H1 (cell line): ENCODE measurements around the gene BCAS3. TPM values are rescaled to one million over a fixed set of nuclear protein-coding genes. Genes with fewer than 3 reads are reported as not detected.

Experiments used
- CTCF ChIA-PET: fragments of 300-600 bp; sonication (Branson Sonifier 250); formaldehyde crosslinking; loops from one replicate; lab custom pipeline; 2021; ENCODE audit not compliant: partially characterized antibody; lab: Charles Lee
- POLR2A ChIA-PET: fragments of 300-600 bp; sonication (Branson Sonifier 250); formaldehyde crosslinking; loops from one replicate; lab custom pipeline; 2021; ENCODE audit warnings: inconsistent platforms; ENCODE audit not compliant: partially characterized antibody; lab: Charles Lee
- DNase-seq, 2 experiments: peaks; one replicate each; pipeline versions ENCODE4 v3.0.0 to v3.0.0-alpha.2; 2010 to 2022; ENCODE audit warnings: low spot score in 2 of 2, low read depth in 1 of 2, mixed read lengths in 1 of 2
- FAIRE-seq: peaks from 2 replicates; lab custom pipeline; 2011; peaks lifted over from hg19 to GRCh38; lab: Jason Lieb, UNC
- H2AFZ ChIP-seq: 2 replicates; pipeline ENCODE4 v1.8.1; 2012; ENCODE audit warnings: low read length, inconsistent platforms
- H2AK5ac ChIP-seq: 2 replicates; pipeline ENCODE4 v1.6.1; 2013; ENCODE audit warnings: low read depth, low read length
- H2BK120ac ChIP-seq: replicated peaks from 2 replicates; pipeline ENCODE3; 2013; ENCODE audit warnings: low read depth, low read length, inconsistent platforms
- H2BK12ac ChIP-seq: 2 replicates; pipeline ENCODE4 v1.6.1; 2013; ENCODE audit warnings: low read depth, low read length
- H2BK15ac ChIP-seq: 2 replicates; pipeline ENCODE4 v1.6.1; 2013; ENCODE audit warnings: low read length
- H2BK20ac ChIP-seq: 2 replicates; pipeline ENCODE4 v1.6.1; 2013; ENCODE audit warnings: low read length
- H2BK5ac ChIP-seq: 2 replicates; pipeline ENCODE4 v1.6.1; 2013; ENCODE audit warnings: low read depth, low read length
- H3K14ac ChIP-seq: 2 replicates; pipeline ENCODE4 v1.6.1; 2013; ENCODE audit warnings: inconsistent platforms; ENCODE audit not compliant: insufficient read length
- H3K18ac ChIP-seq: 2 replicates; pipeline ENCODE4 v1.6.1; 2013; ENCODE audit warnings: low read length; ENCODE audit errors: extremely low read depth
- H3K23ac ChIP-seq: 2 replicates; pipeline ENCODE4 v1.6.1; 2013; ENCODE audit warnings: inconsistent platforms; ENCODE audit not compliant: insufficient read length
- H3K23me2 ChIP-seq: 2 replicates; pipeline ENCODE4 v1.6.1; 2013; ENCODE audit warnings: low read depth, low read length
- H3K27ac ChIP-seq: 2 replicates; pipeline ENCODE4 v1.6.1; 2011; ENCODE audit warnings: low read depth, low read length, inconsistent platforms
- H3K27me3 ChIP-seq, 4 experiments: replicated peaks in 1 of 4; 1 replicate in 1 of 4; 2 replicates in 3 of 4; pipeline versions ENCODE4 v1.6.1 to v1.8.1; 2011 to 2013; ENCODE audit warnings: low read length in 3 of 4, mild to moderate bottlenecking in 3 of 4, inconsistent platforms in 2 of 4, mixed read lengths in 2 of 4, moderate library complexity in 1 of 4; ENCODE audit not compliant: control insufficient read depth in 3 of 4, insufficient read depth in 3 of 4; ENCODE audit errors: extremely low read depth in 1 of 4
- H3K36me3 ChIP-seq, 4 experiments: 2 replicates each; pipeline versions ENCODE4 v1.6.1 to v1.8.1; 2011 to 2013; ENCODE audit warnings: mild to moderate bottlenecking in 4 of 4, low read length in 3 of 4, moderate library complexity in 2 of 4, control low read depth in 1 of 4, inconsistent platforms in 1 of 4; ENCODE audit not compliant: insufficient read depth in 4 of 4, control insufficient read depth in 2 of 4
- H3K4ac ChIP-seq: replicated peaks from 2 replicates; pipeline ENCODE3; 2013; ENCODE audit warnings: low read length, low read depth, mixed read lengths, inconsistent platforms; ENCODE audit not compliant: insufficient read length
- H3K4me1 ChIP-seq, 4 experiments: replicated peaks in 1 of 4; 1 replicate in 1 of 4; 2 replicates in 3 of 4; pipeline versions ENCODE4 v1.6.1 to v1.8.1; 2011 to 2013; ENCODE audit warnings: low read length in 3 of 4, inconsistent platforms in 2 of 4, mixed read lengths in 1 of 4; ENCODE audit not compliant: insufficient read depth in 4 of 4, control insufficient read depth in 3 of 4
- H3K4me2 ChIP-seq, 2 experiments: 2 replicates each; pipeline versions ENCODE4 v1.6.1 to v1.8.1; 2011 to 2013; ENCODE audit warnings: low read depth in 2 of 2, low read length in 2 of 2, control low read depth in 1 of 2, inconsistent platforms in 1 of 2, mild to moderate bottlenecking in 1 of 2; ENCODE audit not compliant: insufficient read depth in 1 of 2
- H3K4me3 ChIP-seq, 4 experiments: fragments of 200-600, 300-600 bp in 1 of 4; sonication (generic), shearing (Covaris generic), sonication (Bioruptor Twin) in 1 of 4; 2 replicates each; pipeline versions ENCODE4 v1.5.1 to v1.8.1; 2011 to 2016; ENCODE audit warnings: low read length in 4 of 4, low read depth in 3 of 4, control low read depth in 2 of 4, inconsistent platforms in 2 of 4, mild to moderate bottlenecking in 2 of 4, mixed read lengths in 1 of 4, moderate library complexity in 1 of 4; ENCODE audit not compliant: insufficient read depth in 2 of 4; ENCODE audit errors: extremely low read depth in 1 of 4
- H3K56ac ChIP-seq: replicated peaks from 2 replicates; pipeline ENCODE3; 2013; ENCODE audit warnings: low read depth, mild to moderate bottlenecking, mixed read lengths, low read length, inconsistent platforms; ENCODE audit not compliant: insufficient read length
- H3K79me1 ChIP-seq: 2 replicates; pipeline ENCODE4 v1.6.1; 2013; ENCODE audit warnings: low read depth, low read length, control low read depth
- H3K79me2 ChIP-seq, 2 experiments: 2 replicates each; pipeline versions ENCODE4 v1.6.1 to v1.8.1; 2012 to 2013; ENCODE audit warnings: low read length in 2 of 2, mild to moderate bottlenecking in 2 of 2, inconsistent platforms in 1 of 2; ENCODE audit not compliant: insufficient read depth in 2 of 2, control insufficient read depth in 1 of 2
- H3K9ac ChIP-seq, 4 experiments: replicated peaks in 1 of 4; 1 replicate in 1 of 4; 2 replicates in 3 of 4; pipeline versions ENCODE4 v1.6.1 to v1.8.1; 2011 to 2013; ENCODE audit warnings: low read depth in 3 of 4, low read length in 3 of 4, control low read depth in 2 of 4, mild to moderate bottlenecking in 2 of 4, moderate library complexity in 2 of 4, inconsistent platforms in 1 of 4; ENCODE audit errors: extremely low read depth in 1 of 4
- H3K9me3 ChIP-seq, 2 experiments: 2 replicates each; pipeline versions ENCODE4 v1.6.1 to v1.8.1; 2012 to 2013; ENCODE audit warnings: mild to moderate bottlenecking in 2 of 2, moderate library complexity in 2 of 2, control low read depth in 1 of 2, inconsistent platforms in 1 of 2, low read depth in 1 of 2, low read length in 1 of 2, mixed read lengths in 1 of 2; ENCODE audit not compliant: insufficient read depth in 2 of 2
- H4K20me1 ChIP-seq, 2 experiments: replicated peaks in 1 of 2; 2 replicates each; pipeline versions ENCODE3 to v1.8.1; 2011 to 2013; ENCODE audit warnings: inconsistent platforms in 2 of 2, low read length in 2 of 2, mild to moderate bottlenecking in 1 of 2; ENCODE audit not compliant: insufficient read depth in 2 of 2, control insufficient read depth in 1 of 2
- H4K5ac ChIP-seq: 2 replicates; pipeline ENCODE4 v1.6.1; 2013; ENCODE audit warnings: low read length, low read depth, mixed read lengths, inconsistent platforms; ENCODE audit not compliant: insufficient read length
- H4K8ac ChIP-seq: 2 replicates; pipeline ENCODE4 v1.8.0; 2013; ENCODE audit warnings: mild to moderate bottlenecking, moderate library complexity, low read length, inconsistent platforms; ENCODE audit not compliant: insufficient read depth; ENCODE audit errors: extremely low read depth
- H4K91ac ChIP-seq: replicated peaks from 2 replicates; pipeline ENCODE3; 2013; ENCODE audit warnings: low read length, mixed read lengths, inconsistent platforms; ENCODE audit not compliant: insufficient read length
- CEBPB ChIP-seq: IDR thresholded peaks from 2 replicates; pipeline ENCODE4 v1.6.1; 2012; ENCODE audit warnings: low read depth, low read length
- CHD2 ChIP-seq: IDR thresholded peaks from 2 replicates; pipeline ENCODE4 v1.6.1; 2012; ENCODE audit warnings: low read length, improper control_type of control experiment
- EP300 ChIP-seq, 2 experiments: IDR thresholded peaks; 1 replicate in 1 of 2; 2 replicates in 1 of 2; pipeline ENCODE4 v1.6.1; 2011 to 2012; ENCODE audit warnings: low read depth in 2 of 2, low read length in 2 of 2, mild to moderate bottlenecking in 2 of 2, borderline replicate concordance in 1 of 2, inconsistent platforms in 1 of 2, moderate library complexity in 1 of 2
- HDAC6 ChIP-seq: IDR thresholded peaks from one replicate; pipeline ENCODE4 v1.7.1; 2012; ENCODE audit warnings: low read depth, mild to moderate bottlenecking, inconsistent platforms, low read length, moderate library complexity
- NANOG ChIP-seq: IDR thresholded peaks from 2 replicates; pipeline ENCODE4 v1.6.1; 2011; ENCODE audit warnings: low read length, low read depth, mild to moderate bottlenecking, inconsistent platforms; ENCODE audit not compliant: insufficient read depth, poor library complexity, severe bottlenecking
- POLR2A ChIP-seq, 2 experiments: IDR thresholded peaks; 1 replicate in 1 of 2; 2 replicates in 1 of 2; pipeline ENCODE4 v1.6.1; 2011; ENCODE audit warnings: low read depth in 2 of 2, low read length in 2 of 2, mild to moderate bottlenecking in 2 of 2; ENCODE audit errors: control extremely low read depth in 1 of 2
- RAD21 ChIP-seq, 2 experiments: IDR thresholded peaks in 1 of 2; conservative IDR thresholded peaks in 1 of 2; 2 replicates each; pipeline ENCODE4 v1.6.1; 2011; ENCODE audit warnings: low read depth in 2 of 2, low read length in 2 of 2, improper control_type of control experiment in 1 of 2, inconsistent platforms in 1 of 2, mild to moderate bottlenecking in 1 of 2, moderate library complexity in 1 of 2
- RBBP5 ChIP-seq: IDR thresholded peaks from 2 replicates; pipeline ENCODE4 v1.7.1; 2012; ENCODE audit warnings: low read depth, mild to moderate bottlenecking, inconsistent platforms, low read length, moderate library complexity, borderline replicate concordance
- SIN3A ChIP-seq, 2 experiments: IDR thresholded peaks in 1 of 2; conservative IDR thresholded peaks in 1 of 2; 2 replicates each; pipeline ENCODE4 v1.6.1; 2011 to 2012; ENCODE audit warnings: low read length in 2 of 2, improper control_type of control experiment in 1 of 2, low read depth in 1 of 2, mild to moderate bottlenecking in 1 of 2
- SRF ChIP-seq: IDR thresholded peaks from 2 replicates; pipeline ENCODE4 v1.6.1; 2011; ENCODE audit warnings: mild to moderate bottlenecking, low read depth, low read length, moderate library complexity
- WGBS, 2 experiments: shearing (Covaris generic) in 1 of 2; methylation state at CpG; one replicate each; pipeline versions ENCODE4 v1.1.6 to v1.1.7; 2013 to 2015; ENCODE audit warnings: low lambda C conversion rate in 2 of 2, mixed read lengths in 2 of 2, inconsistent platforms in 1 of 2, low coverage in 1 of 2, missing lambda C conversion rate in 1 of 2; ENCODE audit not compliant: insufficient replicate concordance in 2 of 2, insufficient coverage in 1 of 2, insufficient read length in 1 of 2; ENCODE audit errors: extremely low coverage in 1 of 2, missing lambda C conversion rate in 1 of 2; 5-methylcytosine and 5-hydroxymethylcytosine counted together
- polyA plus RNA-seq, 7 experiments: library from polyadenylated mRNA; depleted of rRNA in 3 of 7; stranded (reverse) in 5 of 7; unstranded in 2 of 7; fragments of >200 nt in 5 of 7; fragments of 200-250 nt in 2 of 7; gene quantifications; 1 replicate in 5 of 7; 2 replicates in 1 of 7; 4 replicates in 1 of 7; pipeline versions ENCODE4 v1.2.1 to v1.2.3, GENCODE V29; 2011 to 2013; ENCODE audit warnings: missing spikeins in 2 of 7, mixed read lengths in 2 of 7
- total RNA-seq: library from RNA; stranded (reverse); fragmentation: NEBNext Ultra II Directional; extraction: Animal tissue kit (Norgen Biotek cat#: 25700); gene quantifications from 2 replicates; pipeline ENCODE4 v1.2.1, GENCODE V29; 2021

The BCAS3 gene
- total and polyA plus RNA-seq, 2 of the 8 experiments (the other 6 are each of a cell fraction or from before 2014, with no cell fraction given) = 9.9 to 13.3 TPM

DNA sequence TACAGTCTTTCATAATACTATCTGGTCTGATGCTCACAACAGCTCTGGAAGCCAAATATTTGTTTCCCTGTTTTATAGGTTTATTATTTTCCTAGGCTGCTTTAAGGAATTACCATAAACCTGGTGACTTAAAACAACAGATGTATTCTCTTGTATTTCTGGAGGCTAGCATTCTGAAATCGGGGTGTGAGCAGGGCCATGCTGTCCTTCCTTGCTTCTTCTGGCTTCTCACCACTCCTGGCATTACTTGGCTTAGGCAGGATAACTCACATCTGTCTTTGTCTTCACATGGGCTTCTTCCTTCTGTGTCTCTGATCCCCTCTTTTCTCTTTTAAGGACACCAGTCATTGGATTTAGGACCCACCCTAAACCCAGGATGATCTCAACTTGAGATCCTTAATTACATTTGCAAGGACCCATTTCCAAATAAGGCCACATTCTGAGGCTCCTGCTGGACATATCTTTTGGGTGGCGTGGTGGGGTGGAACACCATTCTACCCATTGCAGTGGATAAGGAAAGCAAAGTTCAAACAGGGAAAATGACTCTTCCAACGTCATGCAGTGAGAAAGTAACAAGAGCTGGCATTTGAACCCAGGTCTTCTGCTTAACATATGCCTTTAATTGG, 682.8 kb downstream of the BCAS3 start:
- TF ChIP-seq EP300 (IDR thresholded peaks at IDR 0.05; ENCODE audit: borderline replicate concordance in 1 of 2, low read depth in 2 of 2, low read length in 2 of 2) (no peak), CEBPB (no peak), CHD2 (no peak), POLR2A (IDR thresholded peaks at IDR 0.05; ENCODE audit: control extremely low read depth in 1 of 2, low read depth in 2 of 2, low read length in 2 of 2) (no peak), RBBP5 (no peak), HDAC6 (no peak), SRF (no peak), RAD21 (IDR thresholded peaks at IDR 0.05 in 1 of 2, conservative IDR thresholded peaks at IDR 0.05 in 1 of 2; ENCODE audit: low read depth in 2 of 2, low read length in 2 of 2) (no peak), SIN3A (conservative IDR thresholded peaks at IDR 0.05 in 1 of 2, IDR thresholded peaks at IDR 0.05 in 1 of 2; ENCODE audit: low read depth in 1 of 2, low read length in 2 of 2) (no peak), NANOG (no peak)
- DNase-seq = no peak
- no peak overlapping the region for H4K91ac ChIP-seq
- no peak overlapping the region for H3K23ac ChIP-seq
- ChIA-PET CTCF (interaction anchor here (0.9 to 2.8 kb wide), 9 partner anchors 9 to 389 kb away, joined by 3 to 9 read pairs (median 5); no protein-coding TSS in a partner anchor), POLR2A (no interaction called here)
- no peaks in the 10 kb centered on the region for H3K9me3 ChIP-seq
- H3K56ac ChIP-seq = no peak overlapping the region
- no peak overlapping the region for H2BK120ac ChIP-seq
- no peak overlapping the region for H4K8ac ChIP-seq
- no peak overlapping the region for H2AK5ac ChIP-seq
- H2BK15ac ChIP-seq = no peak overlapping the region
- H3K27ac ChIP-seq = no peak overlapping the region
- no peak overlapping the region for H3K14ac ChIP-seq
- no peak overlapping the region for H3K4ac ChIP-seq
- WGBS, 2 experiments = 90% methylated on average over 3 of the region's 3 CpGs; no CpG with 5 or more reads in 1 of the 2 experiments
- no peak overlapping the region for H2AFZ ChIP-seq
- H2BK12ac ChIP-seq = no peak overlapping the region
- H3K36me3 ChIP-seq = no peaks in the 10 kb centered on the region
- no peak overlapping the region for H4K5ac ChIP-seq
- H3K79me1 ChIP-seq = no peaks in the 10 kb centered on the region
- no peak overlapping the region for H3K4me2 ChIP-seq
- no peak overlapping the region for H3K9ac ChIP-seq
- FAIRE-seq = no peak
- no peaks in the 10 kb centered on the region for H4K20me1 ChIP-seq
- H3K4me3 ChIP-seq = no peak overlapping the region
- no peak overlapping the region for H2BK5ac ChIP-seq
- 0 out of 7 replicates have a peak, but pooled peaks cover 0 to 2% (median 0%) of the 10 kb centered on the region in 4 experiments for H3K4me1 ChIP-seq
- no peaks in the 10 kb centered on the region for H3K23me2 ChIP-seq
- no peaks in the 10 kb centered on the region for H3K27me3 ChIP-seq
- H3K79me2 ChIP-seq = no peaks in the 10 kb centered on the region
- no peak overlapping the region for H2BK20ac ChIP-seq
- H3K18ac ChIP-seq = no peak overlapping the region
